GM13977 (cell line): Measurements from ENCODE around the gene SCN11A.

Source experiments
- DNase-seq: peaks from one replicate; pipeline ENCODE4 v3.0.0; 2012; ENCODE audit warnings: low spot score
- in situ Hi-C: fragments of 300-500 bp; cut with MboI; formaldehyde crosslinking; loops from one replicate; pipeline ENCODE4 v1.12.0; 2022; ENCODE audit warnings: low sequenced_read_pairs, low pct_unique_long_range_greater_than_20kb, mixed read lengths, inconsistent platforms; ENCODE audit not compliant: unreplicated experiment
- TF ChIP-seq, protein P1 (sequence below): IDR thresholded peaks from 2 replicates; pipeline ENCODE4 v1.5.1; 2012; ENCODE audit warnings: mild to moderate bottlenecking, control low read depth; ENCODE audit not compliant: insufficient read depth; ENCODE audit errors: extremely low read depth, missing control alignments

Gene SCN11A

DNA sequence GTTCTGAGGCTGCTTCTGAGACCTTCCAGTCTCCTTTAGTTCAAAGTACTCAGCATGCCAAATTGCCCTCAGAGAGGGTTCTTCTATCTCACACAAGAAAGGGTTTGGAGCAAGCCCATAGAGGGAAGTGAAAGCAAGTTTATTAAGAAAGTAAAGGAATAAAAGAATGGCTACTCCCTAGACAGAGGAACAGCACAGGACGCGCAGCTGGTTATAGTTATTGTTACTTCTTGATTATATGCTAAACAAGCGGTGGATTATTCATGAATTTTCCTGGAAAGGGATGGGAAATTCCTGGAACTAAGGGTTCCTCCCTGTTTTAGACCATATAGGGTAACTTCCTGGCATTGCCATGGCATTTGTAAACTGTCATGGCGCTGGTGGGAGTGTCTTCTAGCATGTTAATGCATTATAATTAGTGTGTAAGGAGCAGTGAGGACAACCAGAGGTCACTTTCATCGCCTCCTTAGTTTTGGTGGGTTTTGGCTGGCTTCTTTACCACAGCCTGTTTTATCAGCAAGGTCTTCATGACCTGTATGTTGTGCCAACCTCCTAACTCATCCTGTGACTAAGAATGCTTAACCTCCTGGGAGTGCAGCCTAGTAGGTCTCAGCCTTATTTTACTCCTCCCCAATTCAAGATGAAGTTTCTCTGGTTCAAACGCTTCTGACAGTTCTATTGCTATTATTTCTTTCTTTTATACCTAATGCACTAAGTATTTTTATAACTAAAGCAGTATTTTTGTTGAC is 26.3 kb downstream of the SCN11A start:
- no peak for DNase-seq
- TF ChIP-seq, protein P1, sequence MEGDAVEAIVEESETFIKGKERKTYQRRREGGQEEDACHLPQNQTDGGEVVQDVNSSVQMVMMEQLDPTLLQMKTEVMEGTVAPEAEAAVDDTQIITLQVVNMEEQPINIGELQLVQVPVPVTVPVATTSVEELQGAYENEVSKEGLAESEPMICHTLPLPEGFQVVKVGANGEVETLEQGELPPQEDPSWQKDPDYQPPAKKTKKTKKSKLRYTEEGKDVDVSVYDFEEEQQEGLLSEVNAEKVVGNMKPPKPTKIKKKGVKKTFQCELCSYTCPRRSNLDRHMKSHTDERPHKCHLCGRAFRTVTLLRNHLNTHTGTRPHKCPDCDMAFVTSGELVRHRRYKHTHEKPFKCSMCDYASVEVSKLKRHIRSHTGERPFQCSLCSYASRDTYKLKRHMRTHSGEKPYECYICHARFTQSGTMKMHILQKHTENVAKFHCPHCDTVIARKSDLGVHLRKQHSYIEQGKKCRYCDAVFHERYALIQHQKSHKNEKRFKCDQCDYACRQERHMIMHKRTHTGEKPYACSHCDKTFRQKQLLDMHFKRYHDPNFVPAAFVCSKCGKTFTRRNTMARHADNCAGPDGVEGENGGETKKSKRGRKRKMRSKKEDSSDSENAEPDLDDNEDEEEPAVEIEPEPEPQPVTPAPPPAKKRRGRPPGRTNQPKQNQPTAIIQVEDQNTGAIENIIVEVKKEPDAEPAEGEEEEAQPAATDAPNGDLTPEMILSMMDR: no peak

DNA sequence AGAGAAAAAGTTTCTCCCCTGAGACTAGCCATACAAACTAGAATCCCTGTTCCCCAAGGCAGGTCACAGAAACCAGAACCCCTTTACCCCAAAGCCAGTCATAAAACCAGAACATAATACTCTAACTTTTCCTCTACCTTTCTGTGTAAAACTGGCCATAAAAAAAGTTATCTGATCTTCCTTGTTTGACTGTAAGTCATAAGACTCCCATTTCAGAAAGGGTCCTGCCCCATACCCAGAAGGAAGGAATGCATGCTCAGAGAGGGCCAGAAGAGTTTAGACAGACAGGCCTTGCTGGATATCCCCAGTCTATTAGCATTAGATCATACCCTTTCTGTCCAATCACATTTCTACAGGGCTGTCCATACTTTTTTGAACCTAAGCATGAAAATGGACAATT is 27.2 kb downstream of the SCN11A start:
- in situ Hi-C loops: loop anchor here (25.0 kb wide), 1 partner anchor 487 kb away; no protein-coding TSS in a partner anchor
- TF ChIP-seq, protein P1: no peak
- no peak for DNase-seq

More for the DNA sequence above, 26.3 kb downstream of the SCN11A start:
- in situ Hi-C loops: no loop called here

- TF ChIP-seq, protein P1: no peak
- DNase-seq: no peak
- in situ Hi-C loops: loop anchor here (25.0 kb wide), 1 partner anchor 485 kb away; no protein-coding TSS in a partner anchor
Observed at GRCh38 chr3:39022286-39022630, 29.5 kb downstream of the SCN11A start.

- in situ Hi-C loops: loop anchor here (25.0 kb wide), 1 partner anchor 484 kb away; no protein-coding TSS in a partner anchor
- TF ChIP-seq, protein P1: no peak
- DNase-seq: no peak
Observed at GRCh38 chr3:39021465-39022285, 30.1 kb downstream of the SCN11A start.

GRCh38 chr3:39021029-39021428 is 30.7 kb downstream of the SCN11A start:
- TF ChIP-seq, protein P1: no peak
- in situ Hi-C loops: loop anchor here (25.0 kb wide), 1 partner anchor 484 kb away; no protein-coding TSS in a partner anchor
- DNase-seq: peak; percentile 9

GRCh38 chr3:39019299-39019698 is 32.4 kb downstream of the SCN11A start:
- TF ChIP-seq, protein P1: no peak
- DNase-seq: no peak
- in situ Hi-C loops: loop anchor here (25.0 kb wide), 1 partner anchor 482 kb away; no protein-coding TSS in a partner anchor
